Occipital lobe (tissue), 2 donors: ENCODE results near the gene IMP3. TPM values are rescaled to one million over a fixed set of nuclear protein-coding genes. Genes with fewer than 3 reads are reported as not detected.

ENCODE experiments used
- DNase-seq: peaks from one replicate; lab custom pipeline; 2025; lab: John Stamatoyannopoulos, UW
- total RNA-seq: library from RNA; depleted of rRNA; stranded (reverse); fragments of >200 nt; gene quantifications from one replicate; pipeline ENCODE4 v1.2.3, GENCODE V29; 2014

The IMP3 gene
- total RNA-seq, 1 donor from 2014 or later: 35.9 TPM

- no peak for DNase-seq
Observed at GRCh38 chr15:75672646-75673425, 32.8 kb upstream of the IMP3 start.

DNA sequence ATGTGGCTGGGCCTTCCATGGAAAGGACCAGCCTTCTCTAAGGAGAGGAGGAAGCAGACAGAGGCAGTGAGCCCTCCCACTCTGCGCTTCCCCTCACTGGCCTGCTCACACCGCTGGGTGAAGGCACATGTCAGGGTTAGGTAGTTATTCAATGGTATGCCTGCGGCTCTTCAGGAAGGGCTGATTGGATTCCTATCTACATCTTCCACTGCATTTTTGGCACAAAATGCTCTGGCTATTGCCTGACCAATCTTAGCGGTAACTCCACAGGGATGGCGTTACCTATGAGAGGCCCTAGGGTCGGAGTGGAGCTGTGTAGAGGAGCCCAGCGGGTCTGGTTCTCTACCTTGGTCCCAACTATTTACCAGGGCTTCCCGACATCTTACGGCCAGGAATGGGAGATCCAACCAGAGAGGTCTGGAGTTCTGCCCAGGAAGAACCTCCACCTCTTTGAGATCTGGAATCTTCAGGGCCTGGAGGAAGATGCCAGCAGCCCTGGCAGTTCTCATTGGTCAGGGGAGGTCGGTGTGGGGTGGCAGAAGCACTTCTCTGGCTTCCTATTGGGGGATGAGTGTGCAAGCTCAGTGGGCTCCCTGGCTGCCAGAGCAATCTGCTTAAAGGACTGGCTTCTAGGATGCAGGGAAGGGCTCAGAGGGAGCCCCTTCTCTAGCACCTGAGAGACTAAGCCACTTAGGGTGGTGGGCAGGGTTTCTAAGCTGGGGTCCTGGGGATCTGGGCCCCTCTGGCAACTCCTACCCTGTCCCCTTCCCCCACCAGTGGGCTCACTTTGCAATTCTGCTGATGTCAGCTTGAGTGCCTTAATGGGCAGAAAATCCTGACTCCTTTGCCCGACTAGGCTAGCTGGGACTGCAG is 31.9 kb upstream of the IMP3 start:
- no peak for DNase-seq

DNA sequence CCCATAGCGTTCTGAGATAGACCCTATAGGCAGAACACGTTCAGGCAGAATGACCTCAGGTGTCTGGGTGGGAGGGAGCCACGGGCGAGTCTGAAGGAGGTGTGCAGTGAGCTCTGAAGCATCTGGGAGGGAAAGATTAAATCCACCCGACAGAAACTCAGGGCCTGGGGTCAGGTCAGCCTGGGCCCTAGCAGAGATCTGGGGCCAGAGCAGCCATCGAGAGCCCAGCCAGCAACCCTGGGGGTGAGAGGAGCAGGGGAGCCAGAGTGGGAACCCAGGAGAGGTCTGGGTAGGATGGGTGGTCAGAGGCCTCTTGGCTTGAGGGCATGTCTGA is 29.8 kb upstream of the IMP3 start:
- no peak for DNase-seq

GRCh38 chr15:75669191-75669878 is 29.3 kb upstream of the IMP3 start:
- no peak for DNase-seq

- DNase-seq: no peak
Observed at GRCh38 chr15:75666823-75667501, 26.9 kb upstream of the IMP3 start.

- no peak for DNase-seq
Observed at GRCh38 chr15:75663931-75664421, 24.0 kb upstream of the IMP3 start.

GRCh38 chr15:75662823-75663519 is 22.9 kb upstream of the IMP3 start:
- no peak for DNase-seq

- DNase-seq: no peak
Observed at GRCh38 chr15:75661756-75662140, 21.7 kb upstream of the IMP3 start.

DNA sequence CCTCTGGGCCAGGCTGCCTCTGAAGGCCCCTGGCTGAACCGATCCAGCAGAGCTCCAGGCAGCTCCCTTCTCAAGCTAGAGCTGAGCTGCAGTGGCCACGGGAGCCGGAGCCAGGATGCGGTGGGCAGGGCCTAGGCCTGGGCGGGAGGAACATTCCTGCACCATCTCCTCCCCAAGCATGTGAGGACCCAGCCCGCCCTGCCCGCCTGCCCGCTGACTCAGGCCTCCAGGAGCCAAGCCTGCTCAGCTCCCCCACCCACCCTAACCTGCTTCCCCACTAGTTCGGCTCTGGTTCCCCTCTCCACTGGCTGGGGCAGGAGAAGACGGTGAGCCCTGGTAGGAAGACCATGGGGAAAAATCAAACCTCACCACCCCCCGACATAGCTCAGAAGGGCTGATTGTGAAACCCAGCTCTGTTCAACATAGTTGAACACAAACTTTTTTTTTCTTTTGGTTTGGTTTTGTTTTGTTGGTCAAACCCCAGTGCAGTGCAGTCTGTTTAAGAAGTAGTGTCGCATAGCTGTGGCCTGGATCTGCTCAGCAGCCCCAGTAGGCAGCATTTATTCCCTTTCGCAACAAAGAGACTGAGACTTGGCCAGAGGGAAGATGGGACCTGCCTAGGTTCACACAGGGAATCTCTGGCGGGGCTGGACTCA is 21.2 kb upstream of the IMP3 start:
- DNase-seq: no peak

- no peak for DNase-seq
Observed at GRCh38 chr15:75659928-75660645, 20.1 kb upstream of the IMP3 start.

GRCh38 chr15:75659141-75659771 is 19.2 kb upstream of the IMP3 start:
- DNase-seq: no peak

DNA sequence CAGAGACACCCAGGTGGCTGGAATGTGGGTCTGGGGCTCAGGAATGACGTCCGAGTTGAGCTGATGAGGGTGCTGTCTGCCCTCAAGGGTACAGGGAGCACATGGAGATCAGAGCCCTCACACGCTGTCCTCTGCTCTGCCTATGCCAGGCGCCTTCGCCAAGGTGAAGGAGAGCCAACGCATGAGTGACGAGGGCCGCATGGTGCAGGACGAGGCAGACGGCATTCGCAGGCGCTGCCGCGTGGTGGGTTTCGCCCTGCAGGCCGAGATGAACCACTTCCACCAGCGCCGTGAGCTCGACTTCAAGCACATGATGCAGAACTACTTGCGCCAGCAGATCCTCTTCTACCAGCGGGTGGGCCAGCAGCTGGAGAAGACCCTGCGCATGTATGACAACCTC is 16.8 kb upstream of the IMP3 start:
- DNase-seq: no peak

DNA sequence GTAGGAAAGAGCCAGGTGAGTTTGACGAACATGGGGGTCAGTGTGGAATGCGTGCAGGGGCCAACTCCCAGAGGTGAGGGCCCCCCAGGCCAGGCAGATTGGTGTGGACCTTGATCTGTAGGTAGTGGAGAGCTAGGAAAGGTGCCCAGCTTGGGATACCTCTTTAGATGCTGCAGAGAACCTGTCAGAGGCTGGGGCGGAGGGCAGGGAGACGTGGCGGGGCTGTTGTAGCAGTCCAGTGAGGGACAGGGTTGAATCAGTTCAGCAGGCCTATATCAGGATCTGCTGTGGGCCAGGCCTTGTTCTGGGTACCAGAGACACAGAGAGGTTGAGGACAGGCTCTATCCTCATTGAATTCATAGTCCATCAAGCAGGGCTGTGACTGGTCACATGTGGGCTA is 16.3 kb upstream of the IMP3 start:
- DNase-seq: no peak

- no peak for DNase-seq
Observed at GRCh38 chr15:75655931-75656330, 15.9 kb upstream of the IMP3 start.

GRCh38 chr15:75654201-75654907 is 14.3 kb upstream of the IMP3 start:
- DNase-seq: no peak

GRCh38 chr15:75653347-75653913 is 13.4 kb upstream of the IMP3 start:
- DNase-seq: no peak

DNA sequence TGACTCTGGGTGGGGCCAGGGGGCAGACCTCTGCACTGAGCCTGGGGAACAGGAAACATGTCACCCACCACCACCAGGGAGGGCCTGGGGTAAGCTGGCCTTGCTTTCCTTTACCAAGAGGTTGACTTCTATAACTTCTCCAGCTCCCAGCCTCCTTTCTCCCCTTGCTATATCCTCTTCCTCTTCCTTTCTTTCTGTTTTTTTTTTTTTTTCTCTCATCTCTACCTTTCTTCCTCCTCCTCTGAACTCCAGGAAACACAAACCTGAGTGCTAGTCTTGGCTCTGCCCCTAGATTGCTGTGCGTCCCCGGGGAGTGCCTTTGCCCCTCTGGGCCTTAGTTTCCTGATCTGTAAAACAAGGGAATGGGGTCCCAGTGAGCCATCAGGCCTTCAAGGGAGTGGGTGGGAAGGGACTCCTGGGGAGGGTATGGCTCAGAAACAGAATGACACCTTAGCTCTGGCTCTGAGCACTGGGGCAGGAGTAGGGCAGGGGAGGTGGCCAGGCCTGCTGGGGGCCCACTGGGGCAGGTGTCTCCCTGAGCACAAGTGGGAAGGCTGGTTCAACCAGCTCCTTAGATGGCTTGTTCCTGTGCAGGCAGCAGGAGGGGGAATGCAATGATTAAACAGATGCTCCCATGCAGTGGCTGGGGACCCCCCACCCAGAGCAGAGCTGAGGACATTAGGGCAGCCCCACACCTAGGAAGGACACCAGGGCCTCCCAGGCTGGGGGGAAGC is 12.0 kb upstream of the IMP3 start:
- DNase-seq: no peak
